HepG2 (cell line): ENCODE results near the gene KRTAP13-4. TPM values are rescaled to one million over a fixed set of nuclear protein-coding genes. Genes with fewer than 3 reads are reported as not detected.

Experiments used
- ATAC-seq: fragments of 200-7000 bp; cut with Tn5 transposase; 3 replicates; pipeline ENCODE4 v1.9.1; 2020; ENCODE audit warnings: mild to moderate bottlenecking, moderate library complexity
- BruUV-seq: library from RNA; stranded (reverse); fragments of 400-500 nt; replicated peaks from 2 replicates; lab custom pipeline; 2021; lab: Mats Ljungman, UMichigan
- CTCF ChIA-PET: fragments of 300-600 bp; formaldehyde crosslinking; extraction: SDS; loops from one replicate; lab custom pipeline; 2021; ENCODE audit warnings: low total read pairs, inconsistent platforms, low intra/inter-chr PET ratio; lab: Yijun Ruan, JAX
- POLR2A ChIA-PET: fragments of 350-600 bp; sonication (Branson Sonifier 250); formaldehyde crosslinking; loops from one replicate; lab custom pipeline; 2020; ENCODE audit warnings: antibody characterized with exemption, inconsistent platforms; lab: Yijun Ruan, JAX
- DNase-seq: peaks from one replicate; pipeline ENCODE4 v3.0.0-alpha.2; 2015; ENCODE audit warnings: low spot score
- FAIRE-seq: peaks from 3 replicates; lab custom pipeline; 2011; peaks lifted over from hg19 to GRCh38; lab: Jason Lieb, UNC
- H2AFZ ChIP-seq: one replicate; pipeline ENCODE4 v1.6.1; 2011; ENCODE audit warnings: low read length, inconsistent platforms
- H3K27ac ChIP-seq: fragments of 300-600 bp; 3 replicates; pipeline ENCODE4 v1.8.0; 2011; ENCODE audit warnings: mixed run types, mild to moderate bottlenecking, mixed read lengths, low read length, inconsistent platforms; ENCODE audit not compliant: insufficient read depth; ENCODE audit errors: extremely low read length
- H3K27me3 ChIP-seq, 2 experiments: fragments of 200-600 bp in 1 of 2; 2 replicates in 1 of 2; 3 replicates in 1 of 2; pipeline versions ENCODE4 v1.6.0 to v1.8.0; 2011; ENCODE audit warnings: low read length in 2 of 2, mild to moderate bottlenecking in 2 of 2, moderate library complexity in 2 of 2, inconsistent platforms in 1 of 2; ENCODE audit not compliant: insufficient read depth in 2 of 2, control insufficient read depth in 1 of 2
- H3K36me3 ChIP-seq, 2 experiments: fragments of 200-600 bp in 1 of 2; replicated peaks in 1 of 2; 2 replicates in 1 of 2; 3 replicates in 1 of 2; pipeline versions ENCODE4 v1.5.1 to v1.8.0; 2011; ENCODE audit warnings: low read length in 2 of 2, inconsistent platforms in 1 of 2; ENCODE audit not compliant: insufficient read depth in 2 of 2, control insufficient read depth in 1 of 2
- H3K4me1 ChIP-seq: 2 replicates; pipeline ENCODE4 v1.5.1; 2012; ENCODE audit warnings: low read length, inconsistent platforms; ENCODE audit not compliant: insufficient read depth
- H3K4me2 ChIP-seq: 2 replicates; pipeline ENCODE4 v1.6.0; 2011; ENCODE audit warnings: low read depth, low read length, inconsistent platforms
- H3K4me3 ChIP-seq, 3 experiments: fragments of 200-600 bp in 1 of 3; sonication (generic), shearing (Covaris generic) in 1 of 3; replicated peaks in 1 of 3; 2 replicates each; pipeline ENCODE4 v1.5.1; 2011 to 2016; ENCODE audit warnings: low read length in 3 of 3, inconsistent platforms in 2 of 3, low read depth in 2 of 3, mild to moderate bottlenecking in 2 of 3, control low read depth in 1 of 3, mixed read lengths in 1 of 3; ENCODE audit not compliant: insufficient read depth in 1 of 3
- H3K79me2 ChIP-seq: one replicate; pipeline ENCODE4 v1.6.1; 2011; ENCODE audit warnings: low read length, inconsistent platforms; ENCODE audit not compliant: insufficient read depth
- H3K9ac ChIP-seq: 2 replicates; pipeline ENCODE4 v1.6.0; 2011; ENCODE audit warnings: mild to moderate bottlenecking, low read depth, low read length, inconsistent platforms; ENCODE audit not compliant: insufficient read depth
- H3K9me3 ChIP-seq: 2 replicates; pipeline ENCODE4 v1.5.1; 2012; ENCODE audit warnings: mild to moderate bottlenecking, low read length
- H4K20me1 ChIP-seq: 2 replicates; pipeline ENCODE4 v1.6.0; 2011; ENCODE audit warnings: inconsistent platforms, mild to moderate bottlenecking, low read length, moderate library complexity; ENCODE audit not compliant: insufficient read depth
- ARID3A ChIP-seq: IDR thresholded peaks from 2 replicates; pipeline ENCODE4 v1.6.1; 2012; ENCODE audit warnings: low read depth, low read length, improper control_type of control experiment
- ARNT2 ChIP-seq: sonication (generic); formaldehyde crosslinking; IDR thresholded peaks from 2 replicates; pipeline ENCODE4 v1.8.0; 2022; ENCODE audit warnings: mild to moderate bottlenecking, low read depth, missing genetic modification reagents, moderate library complexity
- ATF7 ChIP-seq, 2 experiments: fragments of 450-650 bp in 1 of 2; sonication (generic) in 1 of 2; formaldehyde crosslinking in 1 of 2; IDR thresholded peaks; 2 replicates each; pipeline versions ENCODE4 v1.4.0 to v1.6.1; 2016 to 2020; ENCODE audit warnings: antibody characterized with exemption in 1 of 2, mild to moderate bottlenecking in 1 of 2, missing genetic modification reagents in 1 of 2
- BCL3 ChIP-seq: sonication (generic); formaldehyde crosslinking; IDR thresholded peaks from 2 replicates; pipeline ENCODE4 v1.5.1; 2020; ENCODE audit warnings: mild to moderate bottlenecking, missing genetic modification reagents, moderate library complexity
- CHD2 ChIP-seq: IDR thresholded peaks from 2 replicates; pipeline ENCODE4 v1.6.1; 2011; ENCODE audit warnings: low read depth, low read length, improper control_type of control experiment
- HNF1A ChIP-seq, 2 experiments: sonication (generic) in 1 of 2; formaldehyde crosslinking in 1 of 2; IDR thresholded peaks; 2 replicates each; pipeline versions ENCODE4 v1.4.0 to v1.6.1; 2016 to 2020; ENCODE audit warnings: borderline replicate concordance in 1 of 2, low read depth in 1 of 2, mild to moderate bottlenecking in 1 of 2, missing genetic modification reagents in 1 of 2
- KLF11 ChIP-seq: IDR thresholded peaks from 2 replicates; pipeline ENCODE4 v1.6.1; 2016; ENCODE audit warnings: missing compliant biosample characterization
- MIXL1 ChIP-seq: IDR thresholded peaks from 2 replicates; pipeline ENCODE4 v1.6.1; 2016
- SCMH1 ChIP-seq: sonication (generic); formaldehyde crosslinking; IDR thresholded peaks from 2 replicates; pipeline ENCODE4 v1.9.0; 2021; ENCODE audit warnings: missing genetic modification reagents, mild to moderate bottlenecking, borderline replicate concordance
- TBX3 ChIP-seq: fragments of 450-650 bp; IDR thresholded peaks from 2 replicates; pipeline ENCODE4 v1.6.1; 2017; ENCODE audit warnings: antibody characterized with exemption, mild to moderate bottlenecking, inconsistent platforms, borderline replicate concordance
- TCF12 ChIP-seq, 2 experiments: fragments of 450-650 bp in 1 of 2; sonication (generic) in 1 of 2; formaldehyde crosslinking in 1 of 2; IDR thresholded peaks; 2 replicates each; pipeline versions ENCODE4 v1.6.1 to v1.8.0; 2017 to 2022; ENCODE audit warnings: antibody characterized with exemption in 1 of 2, mild to moderate bottlenecking in 1 of 2, missing genetic modification reagents in 1 of 2, moderate library complexity in 1 of 2
- THAP11 ChIP-seq: IDR thresholded peaks from 2 replicates; pipeline ENCODE4 v1.6.1; 2016; ENCODE audit warnings: missing biosample characterization, missing genetic modification reagents
- ZFAT ChIP-seq: sonication (generic); formaldehyde crosslinking; conservative IDR thresholded peaks from 2 replicates; pipeline ENCODE4 v1.8.1; 2023; ENCODE audit warnings: missing genetic modification reagents, inconsistent platforms
- ZIK1 ChIP-seq: sonication (generic); formaldehyde crosslinking; IDR thresholded peaks from 2 replicates; pipeline ENCODE4 v1.5.0; 2020; ENCODE audit warnings: mild to moderate bottlenecking, low read depth, missing genetic modification reagents, borderline replicate concordance
- ZNF12 ChIP-seq: sonication (generic); formaldehyde crosslinking; IDR thresholded peaks from 2 replicates; pipeline ENCODE4 v1.5.0; 2020; ENCODE audit warnings: missing genetic modification reagents
- WGBS: methylation state at CpG from one replicate; pipeline ENCODE4 v1.1.6; 2017; ENCODE audit warnings: low lambda C conversion rate; 5-methylcytosine and 5-hydroxymethylcytosine counted together
- in situ Hi-C: cut with HindIII; loops from 2 replicates; pipeline ENCODE4 v1.10.0; 2017; ENCODE audit warnings: low pct_unique_long_range_greater_than_20kb; ENCODE audit not compliant: extremely low pct_ligation_motif_present
- intact Hi-C: fragments of 100-400 bp; cut with micrococcal nuclease; formaldehyde crosslinking; loops from one replicate; pipeline ENCODE4 v1.10.0; 2022; ENCODE audit not compliant: unreplicated experiment
- polyA plus RNA-seq, 8 experiments: library from polyadenylated mRNA; depleted of rRNA in 3 of 8; stranded (reverse) in 7 of 8; unstranded in 1 of 8; fragments of >200 nt; fragmentation: Illumina TruSeq in 4 of 8; extraction: Trizol in 4 of 8; gene quantifications; 2 replicates each; pipeline versions ENCODE4 v1.2.1 to v1.2.3, GENCODE V29; 2011 to 2016; ENCODE audit warnings: low read depth in 4 of 8, missing spikeins in 1 of 8, mixed read lengths in 1 of 8; ENCODE audit not compliant: insufficient read depth in 1 of 8
- total RNA-seq, 5 experiments: library from RNA; depleted of rRNA; stranded (reverse); fragments of >200 nt; fragmentation: Illumina TruSeq; extraction: Trizol; gene quantifications; 2 replicates each; pipeline ENCODE4 v1.2.3, GENCODE V29; 2016; ENCODE audit warnings: low read depth in 1 of 5

KRTAP13-4 gene
- total and polyA plus RNA-seq, 2 of the 13 experiments (the other 11 are each of a cell fraction or from before 2014, with no cell fraction given): not detected

GRCh38 chr21:30468900-30469714 is 39.1 kb downstream of the KRTAP13-4 start:
- Histone ChIP-seq H3K79me2 (no peaks in the 10 kb centered on the region), H3K4me1 (no peaks in the 10 kb centered on the region), H3K9me3 (peaks cover 93% of the 10 kb centered on the region), H3K4me3 (no peak overlapping the region), H3K27ac (no peak overlapping the region), H3K27me3 (no peaks in the 10 kb centered on the region), H2AFZ (no peak overlapping the region), H4K20me1 (no peaks in the 10 kb centered on the region), H3K4me2 (no peak overlapping the region), H3K9ac (no peak overlapping the region), H3K36me3 (no peaks in the 10 kb centered on the region)
- TF ChIP-seq ARNT2: no peak
- TF ChIP-seq TBX3: no peak
- no peak for TF ChIP-seq MIXL1
- no peak for TF ChIP-seq TCF12 (IDR thresholded peaks at IDR 0.05)
- no peak for TF ChIP-seq TCF12 (CRISPR knock-in tag; IDR thresholded peaks at IDR 0.05)
- no peak for TF ChIP-seq CHD2
- TF ChIP-seq BCL3: no peak
- TF ChIP-seq ZFAT (CRISPR knock-in tag): no peak
- TF ChIP-seq SCMH1 (CRISPR knock-in tag): no peak
- TF ChIP-seq THAP11 (CRISPR knock-in tag): no peak
- TF ChIP-seq HNF1A (IDR thresholded peaks at IDR 0.05; ENCODE audit: low read depth): no peak
- no peak for TF ChIP-seq HNF1A (CRISPR knock-in tag; IDR thresholded peaks at IDR 0.05; ENCODE audit: borderline replicate concordance)
- TF ChIP-seq KLF11 (CRISPR knock-in tag): no peak
- TF ChIP-seq ATF7 (IDR thresholded peaks at IDR 0.05): no peak
- TF ChIP-seq ATF7 (CRISPR knock-in tag; IDR thresholded peaks at IDR 0.05): no peak
- no peak for TF ChIP-seq ZNF12 (CRISPR knock-in tag)
- no peak for TF ChIP-seq ARID3A
- no peak for TF ChIP-seq ZIK1 (CRISPR knock-in tag)
- CTCF ChIA-PET: no interaction called here
- intact Hi-C loops: no loop called here
- ATAC-seq (no peak), FAIRE-seq (no peak), DNase-seq (no peak)
- 0% methylated on average over 6 of the region's 6 CpGs for WGBS
- POLR2A ChIA-PET: no interaction called here
- in situ Hi-C loops: no loop called here
- no TSS peak for BruUV-seq
